C4-2B (cell line): ENCODE results near the gene ARHGAP18.

ENCODE experiments used
- H3K27ac ChIP-seq: fragments of 450-650 bp; 2 replicates; pipeline ENCODE4 v1.5.1; 2017
- CTCF ChIP-seq: fragments of 450-650 bp; conservative IDR thresholded peaks from 2 replicates; pipeline ENCODE4 v1.5.1; 2017; ENCODE audit warnings: mild to moderate bottlenecking
- ZFX ChIP-seq: fragments of 450-650 bp; IDR thresholded peaks from 2 replicates; pipeline ENCODE4 v1.6.1; 2017

Gene ARHGAP18

GRCh38 chr6:129628101-129628815 is 81.7 kb downstream of the ARHGAP18 start:
- TF ChIP-seq ZFX: no peak
- TF ChIP-seq CTCF: no peak
- H3K27ac ChIP-seq: no peak overlapping the region

- TF ChIP-seq CTCF: no peak
- no peak for TF ChIP-seq ZFX
- H3K27ac ChIP-seq: no peak overlapping the region
These were observed 85.5 kb downstream of the ARHGAP18 start for GRCh38 chr6:129624488-129624887.

- TF ChIP-seq CTCF (no peak), ZFX (no peak)
- H3K27ac ChIP-seq: no peak overlapping the region
These were observed 86.8 kb downstream of the ARHGAP18 start for GRCh38 chr6:129623008-129623732.

GRCh38 chr6:129621252-129621651 is 88.7 kb downstream of the ARHGAP18 start:
- no peak overlapping the region for H3K27ac ChIP-seq
- peak; percentile 53 for TF ChIP-seq CTCF
- TF ChIP-seq ZFX: no peak

GRCh38 chr6:129620234-129620610 is 89.8 kb downstream of the ARHGAP18 start:
- no peak overlapping the region for H3K27ac ChIP-seq

GRCh38 chr6:129619579-129620233 is 90.3 kb downstream of the ARHGAP18 start:
- no peak for TF ChIP-seq CTCF
- TF ChIP-seq ZFX: no peak
- H3K27ac ChIP-seq: no peak overlapping the region

More at GRCh38 chr6:129620234-129620610, 89.8 kb downstream of the ARHGAP18 start:
- TF ChIP-seq CTCF (no peak), ZFX (no peak)

GRCh38 chr6:129617986-129618385 is 92.0 kb downstream of the ARHGAP18 start:
- TF ChIP-seq CTCF (no peak), ZFX (no peak)
- no peak overlapping the region for H3K27ac ChIP-seq
